H1 (cell line): Measurements from ENCODE around the gene CFAP221.

Experiments
- ATF3 ChIP-seq: IDR thresholded peaks from 2 replicates; pipeline ENCODE4 v1.6.1; 2011; ENCODE audit warnings: low read depth, mild to moderate bottlenecking, low read length; ENCODE audit not compliant: insufficient read depth
- EP300 ChIP-seq, 2 experiments: IDR thresholded peaks; 1 replicate in 1 of 2; 2 replicates in 1 of 2; pipeline ENCODE4 v1.6.1; 2011 to 2012; ENCODE audit warnings: low read depth in 2 of 2, low read length in 2 of 2, mild to moderate bottlenecking in 2 of 2, borderline replicate concordance in 1 of 2, inconsistent platforms in 1 of 2, moderate library complexity in 1 of 2
- FOSL1 ChIP-seq: IDR thresholded peaks from 2 replicates; pipeline ENCODE4 v1.6.1; 2011; ENCODE audit warnings: mild to moderate bottlenecking, low read depth, low read length, moderate library complexity; ENCODE audit not compliant: insufficient read depth
- JUND ChIP-seq: IDR thresholded peaks from 2 replicates; pipeline ENCODE4 v1.6.1; 2011; ENCODE audit warnings: mild to moderate bottlenecking, improper control_type of control experiment, low read length
- POLR2AphosphoS5 ChIP-seq: IDR thresholded peaks from 2 replicates; pipeline ENCODE4 v1.6.1; 2011; ENCODE audit warnings: low read depth, low read length
- RFX5 ChIP-seq: IDR thresholded peaks from 2 replicates; pipeline ENCODE4 v1.6.1; 2011; ENCODE audit warnings: low read depth, low read length, improper control_type of control experiment, borderline replicate concordance
- SIN3A ChIP-seq, 2 experiments: IDR thresholded peaks in 1 of 2; conservative IDR thresholded peaks in 1 of 2; 2 replicates each; pipeline ENCODE4 v1.6.1; 2011 to 2012; ENCODE audit warnings: low read length in 2 of 2, improper control_type of control experiment in 1 of 2, low read depth in 1 of 2, mild to moderate bottlenecking in 1 of 2
- TEAD4 ChIP-seq: IDR thresholded peaks from 2 replicates; pipeline ENCODE4 v1.6.1; 2012; ENCODE audit warnings: low read depth, low read length, inconsistent platforms, mixed read lengths
- TF ChIP-seq, protein P1 (sequence below), 3 experiments: IDR thresholded peaks; 1 replicate in 2 of 3; 2 replicates in 1 of 3; pipeline versions ENCODE4 v1.5.1 to v1.6.1; 2011; ENCODE audit warnings: low read length in 3 of 3, mild to moderate bottlenecking in 3 of 3, inconsistent platforms in 2 of 3, low read depth in 1 of 3, moderate library complexity in 1 of 3; ENCODE audit not compliant: insufficient read depth in 1 of 3; ENCODE audit errors: control extremely low read depth in 1 of 3

DNA sequence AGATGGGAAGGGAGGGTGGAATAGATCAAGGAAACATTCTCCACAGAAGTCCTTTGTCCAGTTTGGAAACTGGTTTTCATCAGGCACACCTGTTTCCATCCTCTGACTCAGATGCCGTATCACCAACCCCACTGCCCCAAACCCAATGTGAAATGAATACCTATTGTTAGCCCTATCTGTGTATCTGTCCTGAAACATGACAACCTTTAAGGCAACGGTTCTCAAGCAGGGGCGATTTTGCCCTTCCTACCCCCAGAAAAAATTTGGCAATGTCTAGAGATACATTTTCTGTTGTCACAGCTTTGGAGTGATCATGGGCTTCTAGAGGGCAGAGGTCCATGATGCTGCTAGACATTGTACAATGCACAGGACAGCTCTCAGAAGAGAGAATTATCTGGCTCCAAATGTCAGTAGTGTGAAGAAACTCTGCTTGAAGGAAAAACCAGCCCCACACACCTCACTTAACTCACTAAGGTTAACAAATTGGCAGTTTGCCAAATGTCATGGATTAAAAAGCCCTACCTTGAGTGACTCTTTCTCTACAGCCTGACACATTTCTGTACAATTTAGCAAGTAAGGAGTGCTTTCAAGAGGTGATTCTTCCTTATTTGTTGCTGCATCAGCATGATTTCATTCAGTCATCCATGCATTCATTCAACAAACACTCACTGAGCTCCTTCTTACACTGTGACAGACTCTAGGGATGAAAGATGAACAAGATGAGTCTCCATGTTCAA, 23.4 kb upstream of the CFAP221 start:
- TF ChIP-seq, protein P1, sequence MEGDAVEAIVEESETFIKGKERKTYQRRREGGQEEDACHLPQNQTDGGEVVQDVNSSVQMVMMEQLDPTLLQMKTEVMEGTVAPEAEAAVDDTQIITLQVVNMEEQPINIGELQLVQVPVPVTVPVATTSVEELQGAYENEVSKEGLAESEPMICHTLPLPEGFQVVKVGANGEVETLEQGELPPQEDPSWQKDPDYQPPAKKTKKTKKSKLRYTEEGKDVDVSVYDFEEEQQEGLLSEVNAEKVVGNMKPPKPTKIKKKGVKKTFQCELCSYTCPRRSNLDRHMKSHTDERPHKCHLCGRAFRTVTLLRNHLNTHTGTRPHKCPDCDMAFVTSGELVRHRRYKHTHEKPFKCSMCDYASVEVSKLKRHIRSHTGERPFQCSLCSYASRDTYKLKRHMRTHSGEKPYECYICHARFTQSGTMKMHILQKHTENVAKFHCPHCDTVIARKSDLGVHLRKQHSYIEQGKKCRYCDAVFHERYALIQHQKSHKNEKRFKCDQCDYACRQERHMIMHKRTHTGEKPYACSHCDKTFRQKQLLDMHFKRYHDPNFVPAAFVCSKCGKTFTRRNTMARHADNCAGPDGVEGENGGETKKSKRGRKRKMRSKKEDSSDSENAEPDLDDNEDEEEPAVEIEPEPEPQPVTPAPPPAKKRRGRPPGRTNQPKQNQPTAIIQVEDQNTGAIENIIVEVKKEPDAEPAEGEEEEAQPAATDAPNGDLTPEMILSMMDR (IDR thresholded peaks at IDR 0.05; ENCODE audit: control extremely low read depth in 1 of 3, insufficient read depth in 1 of 3, low read depth in 1 of 3, low read length in 3 of 3), result no peak
- TF ChIP-seq TEAD4, result no peak
- no peak for TF ChIP-seq POLR2AphosphoS5
- TF ChIP-seq ATF3, result no peak
- TF ChIP-seq EP300 (IDR thresholded peaks at IDR 0.05; ENCODE audit: borderline replicate concordance in 1 of 2, low read depth in 2 of 2, low read length in 2 of 2), result no peak
- no peak for TF ChIP-seq RFX5
- no peak for TF ChIP-seq JUND
- no peak for TF ChIP-seq FOSL1
- TF ChIP-seq SIN3A (conservative IDR thresholded peaks at IDR 0.05 in 1 of 2, IDR thresholded peaks at IDR 0.05 in 1 of 2; ENCODE audit: low read depth in 1 of 2, low read length in 2 of 2), result no peak
